GM12878 (cell line): ENCODE results near the gene STRADB. TPM values are rescaled to one million over a fixed set of nuclear protein-coding genes. Genes with fewer than 3 reads are reported as not detected.
A peak's percentile ranks its signal among the peaks of the same experiment; 100 is the strongest.

Source experiments
- CHD1 ChIP-seq: IDR thresholded peaks from 2 replicates; pipeline ENCODE4 v1.6.1; 2012; ENCODE audit warnings: low read depth, low read length, improper control_type of control experiment
- CHD4 ChIP-seq: fragments of 200-600 bp; sonication (generic); IDR thresholded peaks from 2 replicates; pipeline ENCODE4 v1.6.1; 2016; ENCODE audit warnings: mild to moderate bottlenecking
- KLF5 ChIP-seq: fragments of 450-650 bp; IDR thresholded peaks from 2 replicates; pipeline ENCODE4 v1.6.1; 2014; ENCODE audit warnings: mild to moderate bottlenecking; ENCODE audit not compliant: partially characterized antibody
- NFXL1 ChIP-seq: fragments of 450-650 bp; IDR thresholded peaks from 2 replicates; pipeline ENCODE4 v1.6.1; 2017; ENCODE audit warnings: antibody characterized with exemption, mild to moderate bottlenecking, borderline replicate concordance
- NRF1 ChIP-seq: conservative IDR thresholded peaks from 2 replicates; pipeline ENCODE4 v1.6.1; 2011; ENCODE audit warnings: mild to moderate bottlenecking, low read depth, low read length, improper control_type of control experiment
- PKNOX1 ChIP-seq: fragments of 450-650 bp; IDR thresholded peaks from 2 replicates; pipeline ENCODE4 v1.6.1; 2016; ENCODE audit warnings: mild to moderate bottlenecking
- PML ChIP-seq: IDR thresholded peaks from 2 replicates; pipeline ENCODE4 v1.6.1; 2012; ENCODE audit warnings: low read length, inconsistent platforms
- POLR2AphosphoS2 ChIP-seq: IDR thresholded peaks from 2 replicates; pipeline ENCODE4 v1.6.1; 2011; ENCODE audit warnings: low read depth, mild to moderate bottlenecking, low read length, improper control_type of control experiment, moderate library complexity
- RBBP5 ChIP-seq: fragments of 200-600 bp; sonication (generic); conservative IDR thresholded peaks from 2 replicates; pipeline ENCODE4 v1.6.1; 2016
- RELB ChIP-seq: fragments of 450-650 bp; IDR thresholded peaks from 2 replicates; pipeline ENCODE4 v1.6.1; 2017; ENCODE audit warnings: low read depth, mild to moderate bottlenecking, moderate library complexity
- SIN3A ChIP-seq: IDR thresholded peaks from 2 replicates; pipeline ENCODE4 v1.6.1; 2012; ENCODE audit warnings: low read depth, low read length, improper control_type of control experiment
- SRF ChIP-seq, 2 experiments: IDR thresholded peaks; 2 replicates each; pipeline ENCODE4 v1.6.1; 2011; ENCODE audit warnings: low read depth in 2 of 2, low read length in 2 of 2, mild to moderate bottlenecking in 1 of 2, moderate library complexity in 1 of 2
- TBL1XR1 ChIP-seq: IDR thresholded peaks from 2 replicates; pipeline ENCODE4 v1.6.1; 2012; ENCODE audit warnings: low read depth, low read length, improper control_type of control experiment
- polyA plus RNA-seq, 11 experiments: library from polyadenylated mRNA; depleted of rRNA in 4 of 11; unstranded in 6 of 11; stranded (reverse) in 5 of 11; fragments of >200 nt; fragmentation: Nextera tagmentation in 4 of 11; fragmentation: Illumina TruSeq in 1 of 11; extraction: Ambion mirVana in 4 of 11; extraction: Trizol in 1 of 11; gene quantifications; 1 replicate in 1 of 11; 2 replicates in 10 of 11; pipeline versions ENCODE4 v1.2.1 to v1.2.3, GENCODE V29; 2011 to 2016; ENCODE audit warnings: inconsistent platforms in 2 of 11, missing spikeins in 2 of 11, low read depth in 1 of 11
- total RNA-seq, 4 experiments: library from RNA; depleted of rRNA in 3 of 4; stranded (reverse); fragments of >200 nt in 3 of 4; fragmentation: Illumina TruSeq in 1 of 4; extraction: Trizol in 1 of 4; gene quantifications; 2 replicates each; pipeline versions ENCODE4 v1.2.1 to v1.2.3, GENCODE V29; 2013 to 2021
- TF ChIP-seq, protein P1 (sequence below): fragments of 150-350 bp; IDR thresholded peaks from 2 replicates; pipeline ENCODE4 v1.6.1; 2014; ENCODE audit warnings: mild to moderate bottlenecking, low read depth, low read length

STRADB gene
- total and polyA plus RNA-seq, 10 of the 15 experiments (the other 5 are each of a cell fraction or from before 2014, with no cell fraction given), result 7.6 to 58.3 (median 32.2) TPM

- TF ChIP-seq POLR2AphosphoS2 (no peak), PML (peak; percentile 66; the same call in 1 of the 2 replicates), SIN3A (no peak), NRF1 (no peak), SRF (IDR thresholded peaks at IDR 0.05; ENCODE audit: low read depth in 2 of 2, low read length in 2 of 2) (no peak), PKNOX1 (no peak), CHD4 (no peak), CHD1 (no peak), NFXL1 (no peak), TBL1XR1 (peak; percentile 95), KLF5 (no peak), RBBP5 (no peak), RELB (no peak; the same call in 1 of the 2 replicates)
- TF ChIP-seq, protein P1, sequence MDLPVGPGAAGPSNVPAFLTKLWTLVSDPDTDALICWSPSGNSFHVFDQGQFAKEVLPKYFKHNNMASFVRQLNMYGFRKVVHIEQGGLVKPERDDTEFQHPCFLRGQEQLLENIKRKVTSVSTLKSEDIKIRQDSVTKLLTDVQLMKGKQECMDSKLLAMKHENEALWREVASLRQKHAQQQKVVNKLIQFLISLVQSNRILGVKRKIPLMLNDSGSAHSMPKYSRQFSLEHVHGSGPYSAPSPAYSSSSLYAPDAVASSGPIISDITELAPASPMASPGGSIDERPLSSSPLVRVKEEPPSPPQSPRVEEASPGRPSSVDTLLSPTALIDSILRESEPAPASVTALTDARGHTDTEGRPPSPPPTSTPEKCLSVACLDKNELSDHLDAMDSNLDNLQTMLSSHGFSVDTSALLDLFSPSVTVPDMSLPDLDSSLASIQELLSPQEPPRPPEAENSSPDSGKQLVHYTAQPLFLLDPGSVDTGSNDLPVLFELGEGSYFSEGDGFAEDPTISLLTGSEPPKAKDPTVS, result no peak
Observed at GRCh38 chr2:201414099-201415023, 37.2 kb upstream of the STRADB start (continued).
